BE2C (cell line): Measurements from ENCODE around the gene REPIN1.

Experiments
- DNase-seq: peaks from one replicate; pipeline ENCODE4 v3.0.0-alpha.2; 2020
- H3K27me3 ChIP-seq: fragments of 250-450 bp; sonication (Bioruptor Pico); 2 replicates; pipeline ENCODE4 v1.5.1; 2020; ENCODE audit warnings: mild to moderate bottlenecking
- H3K36me3 ChIP-seq: fragments of 250-450 bp; sonication (Bioruptor Pico); 2 replicates; pipeline ENCODE4 v1.5.1; 2020; ENCODE audit warnings: mild to moderate bottlenecking
- H3K4me1 ChIP-seq: fragments of 250-450 bp; sonication (Bioruptor Pico); 2 replicates; pipeline ENCODE4 v1.5.1; 2020
- H3K4me3 ChIP-seq: 2 replicates; pipeline ENCODE4 v1.5.1; 2011; ENCODE audit warnings: low read depth, low read length
- H3K9me3 ChIP-seq: fragments of 250-450 bp; sonication (Bioruptor Pico); 2 replicates; pipeline ENCODE4 v1.5.1; 2020
- CTCF ChIP-seq: IDR thresholded peaks from 2 replicates; pipeline ENCODE4 v1.5.1; 2012; ENCODE audit warnings: mild to moderate bottlenecking, low read depth, low read length

The REPIN1 gene

GRCh38 chr7:150410680-150411346, 42.2 kb downstream of the REPIN1 start:
- TF ChIP-seq CTCF: no peak
- Histone ChIP-seq H3K27me3 (no peaks in the 10 kb centered on the region), H3K36me3 (no peaks in the 10 kb centered on the region)

GRCh38 chr7:150411606-150412005, 43.0 kb downstream of the REPIN1 start:
- no peak for DNase-seq
- Histone ChIP-seq H3K27me3 (no peaks in the 10 kb centered on the region), H3K4me1 (no peaks in the 10 kb centered on the region), H3K36me3 (no peaks in the 10 kb centered on the region), H3K9me3 (no peaks in the 10 kb centered on the region), H3K4me3 (no peak overlapping the region)
- no peak for TF ChIP-seq CTCF

More at GRCh38 chr7:150410680-150411346, 42.2 kb downstream of the REPIN1 start:
- no peak for DNase-seq
- H3K4me1 ChIP-seq: no peaks in the 10 kb centered on the region
- no peak overlapping the region for H3K4me3 ChIP-seq
- no peaks in the 10 kb centered on the region for H3K9me3 ChIP-seq

GRCh38 chr7:150412016-150412415, 43.4 kb downstream of the REPIN1 start:
- H3K9me3 ChIP-seq: no peaks in the 10 kb centered on the region
- TF ChIP-seq CTCF: no peak
- H3K4me1 ChIP-seq: no peaks in the 10 kb centered on the region
- H3K4me3 ChIP-seq: no peak overlapping the region
- H3K36me3 ChIP-seq: no peaks in the 10 kb centered on the region
- no peaks in the 10 kb centered on the region for H3K27me3 ChIP-seq
- DNase-seq: no peak

GRCh38 chr7:150412518-150413488, 44.2 kb downstream of the REPIN1 start:
- no peak for DNase-seq
- TF ChIP-seq CTCF: no peak
- no peaks in the 10 kb centered on the region for H3K9me3 ChIP-seq
- H3K27me3 ChIP-seq: no peaks in the 10 kb centered on the region
- no peaks in the 10 kb centered on the region for H3K4me1 ChIP-seq
- H3K4me3 ChIP-seq: no peak overlapping the region
- H3K36me3 ChIP-seq: no peaks in the 10 kb centered on the region

- DNase-seq: no peak
- Histone ChIP-seq H3K9me3 (no peaks in the 10 kb centered on the region), H3K27me3 (no peaks in the 10 kb centered on the region), H3K4me1 (no peaks in the 10 kb centered on the region), H3K36me3 (no peaks in the 10 kb centered on the region), H3K4me3 (no peak overlapping the region)
- no peak for TF ChIP-seq CTCF
Observed at GRCh38 chr7:150413640-150414081, 45.0 kb downstream of the REPIN1 start.
